OCI-LY7 (cell line): Measurements from ENCODE around the gene MCRIP1.

Experiments used
- EZH2phosphoT487 ChIP-seq: fragments of 200-600 bp; sonication (generic); IDR thresholded peaks from 2 replicates; pipeline ENCODE4 v1.6.1; 2018; ENCODE audit warnings: low read depth, borderline replicate concordance, mild to moderate bottlenecking, mixed run types, antibody characterized with exemption, low read length, moderate library complexity, mixed read lengths
- TF ChIP-seq, protein P1 (sequence below): fragments of 200-600 bp; sonication (generic); conservative IDR thresholded peaks from 2 replicates; pipeline ENCODE4 v1.5.1; 2014; ENCODE audit warnings: mild to moderate bottlenecking, antibody characterized with exemption, low read length, moderate library complexity, mixed read lengths

DNA sequence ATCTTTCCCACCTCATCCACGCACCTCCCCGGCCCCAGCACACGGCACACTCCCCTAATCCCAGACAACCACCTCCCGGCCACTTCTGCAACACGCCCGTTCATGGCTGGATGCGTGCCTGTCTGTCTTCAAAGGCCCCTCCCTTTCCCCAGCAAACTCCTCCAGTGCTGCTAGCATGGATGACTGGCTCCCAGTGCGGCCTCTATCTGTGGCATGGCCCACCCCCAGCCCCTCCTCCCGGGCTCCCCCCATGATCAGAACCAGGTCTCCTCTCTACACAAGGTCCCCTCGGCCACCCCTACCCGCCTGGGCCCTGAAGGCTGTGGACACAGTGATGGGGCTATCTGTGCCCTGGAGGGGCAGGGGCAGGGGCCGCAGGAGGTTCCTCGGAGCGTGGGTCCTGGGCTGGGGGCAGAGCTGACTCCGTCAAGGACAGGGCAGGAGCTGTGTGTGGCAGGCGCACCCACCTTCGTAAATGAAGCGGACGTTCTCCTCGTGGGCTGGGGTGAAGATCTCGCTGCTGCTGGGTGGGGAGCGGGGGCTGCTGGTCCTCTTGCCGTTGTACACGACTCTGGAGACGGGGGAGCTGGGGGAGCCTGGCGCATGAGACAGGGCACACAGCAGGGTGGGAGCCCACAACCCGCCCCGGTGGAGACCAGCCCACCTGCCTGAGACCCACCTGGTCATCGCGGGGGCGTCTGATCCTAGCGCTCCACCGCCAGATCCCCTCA lies 9.1 kb downstream of the MCRIP1 start:
- TF ChIP-seq, protein P1, sequence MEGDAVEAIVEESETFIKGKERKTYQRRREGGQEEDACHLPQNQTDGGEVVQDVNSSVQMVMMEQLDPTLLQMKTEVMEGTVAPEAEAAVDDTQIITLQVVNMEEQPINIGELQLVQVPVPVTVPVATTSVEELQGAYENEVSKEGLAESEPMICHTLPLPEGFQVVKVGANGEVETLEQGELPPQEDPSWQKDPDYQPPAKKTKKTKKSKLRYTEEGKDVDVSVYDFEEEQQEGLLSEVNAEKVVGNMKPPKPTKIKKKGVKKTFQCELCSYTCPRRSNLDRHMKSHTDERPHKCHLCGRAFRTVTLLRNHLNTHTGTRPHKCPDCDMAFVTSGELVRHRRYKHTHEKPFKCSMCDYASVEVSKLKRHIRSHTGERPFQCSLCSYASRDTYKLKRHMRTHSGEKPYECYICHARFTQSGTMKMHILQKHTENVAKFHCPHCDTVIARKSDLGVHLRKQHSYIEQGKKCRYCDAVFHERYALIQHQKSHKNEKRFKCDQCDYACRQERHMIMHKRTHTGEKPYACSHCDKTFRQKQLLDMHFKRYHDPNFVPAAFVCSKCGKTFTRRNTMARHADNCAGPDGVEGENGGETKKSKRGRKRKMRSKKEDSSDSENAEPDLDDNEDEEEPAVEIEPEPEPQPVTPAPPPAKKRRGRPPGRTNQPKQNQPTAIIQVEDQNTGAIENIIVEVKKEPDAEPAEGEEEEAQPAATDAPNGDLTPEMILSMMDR = no peak
- TF ChIP-seq EZH2phosphoT487 = no peak
